Stimulated activated effector memory CD8-positive, alpha-beta T cell treated with anti-CD3 and anti-CD28 coated beads, Interleukin-12 subunit alpha, Interleukin-12 subunit beta, amount 100 ng/mL, for 72 hours (primary cell): Measurements from ENCODE around the gene ABCB8.
A peak's percentile ranks its signal among the peaks of the same experiment; 100 is the strongest.

Source experiments
- ATAC-seq: fragments of 150-1000 bp; cut with Tn5 transposase; 2 replicates; pipeline ENCODE4 v1.10.0; 2021
- DNase-seq, 2 donors: peaks; one replicate each; pipeline ENCODE4 v3.0.0; 2021 to 2022; ENCODE audit warnings: low spot score in 2 of 2
- H3K27ac Mint-ChIP-seq: one replicate; pipeline ENCODE4 v1.8.0; 2022; ENCODE audit warnings: mild to moderate bottlenecking, mixed read lengths
- H3K36me3 Mint-ChIP-seq: one replicate; pipeline ENCODE4 v1.8.0; 2022; ENCODE audit warnings: mild to moderate bottlenecking, mixed read lengths
- H3K4me1 Mint-ChIP-seq: one replicate; pipeline ENCODE4 v1.8.0; 2022; ENCODE audit warnings: mixed read lengths
- H3K4me3 Mint-ChIP-seq: one replicate; pipeline ENCODE4 v1.8.0; 2022; ENCODE audit warnings: mild to moderate bottlenecking, mixed read lengths
- H3K9me3 Mint-ChIP-seq: one replicate; pipeline ENCODE4 v1.8.0; 2022; ENCODE audit warnings: mixed read lengths

ABCB8 gene

DNA sequence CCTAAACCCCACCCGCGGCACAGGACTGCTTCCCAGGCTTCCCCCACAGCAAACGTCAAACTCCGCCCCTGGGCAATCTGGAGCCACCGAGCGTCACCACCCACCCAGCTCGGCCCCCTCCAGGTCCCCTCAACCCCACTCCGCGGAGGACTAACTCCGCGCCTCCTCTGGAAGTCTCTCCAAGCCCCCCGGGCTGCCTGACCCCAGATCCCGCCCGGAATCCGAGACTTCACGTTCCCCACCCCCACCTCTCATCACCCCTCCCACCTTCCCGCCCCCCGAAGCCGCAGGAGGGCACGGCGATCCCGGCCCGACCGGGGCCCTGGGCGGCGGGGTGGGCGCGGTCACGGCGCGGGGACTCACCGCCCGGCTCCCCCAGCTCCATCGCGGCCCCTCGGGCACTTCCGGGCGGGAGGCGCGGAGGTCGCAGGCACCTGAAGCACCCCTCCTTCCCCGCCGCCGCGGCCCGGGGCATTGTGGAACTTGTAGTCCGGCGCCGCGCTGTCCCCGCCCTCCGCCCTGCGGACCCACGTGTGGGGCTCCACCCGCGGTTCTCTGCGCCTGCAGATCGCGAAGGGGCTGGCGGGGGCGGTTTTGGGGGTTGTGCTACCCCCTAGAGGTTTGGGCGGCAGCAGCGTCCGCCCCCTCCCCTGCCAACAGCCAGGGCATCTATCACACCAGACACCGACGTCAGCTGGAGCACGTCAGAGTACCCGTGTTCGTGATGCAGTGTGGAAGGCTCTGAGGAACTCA, 55.0 kb downstream of the ABCB8 start, which contains the start of gene TMUB1:
TSS of gene TMUB1 (minus strand) at position 423 of the 753 bp plus-strand sequence. CDS start 930 bp downstream, outside the sequence.
- peaks cover 23% of the 10 kb centered on the region for H3K36me3 Mint-ChIP-seq
- H3K9me3 Mint-ChIP-seq, result no peaks in the 10 kb centered on the region
- H3K4me3 Mint-ChIP-seq, result peak within 1 kb of the TSS; percentile 98
- peak; percentile 71 for ATAC-seq
- H3K27ac Mint-ChIP-seq, result peak within 1 kb of the TSS; percentile 96
- peaks cover 53% of the 10 kb centered on the region for H3K4me1 Mint-ChIP-seq
- peak; percentile 74 to 91 for DNase-seq

DNA sequence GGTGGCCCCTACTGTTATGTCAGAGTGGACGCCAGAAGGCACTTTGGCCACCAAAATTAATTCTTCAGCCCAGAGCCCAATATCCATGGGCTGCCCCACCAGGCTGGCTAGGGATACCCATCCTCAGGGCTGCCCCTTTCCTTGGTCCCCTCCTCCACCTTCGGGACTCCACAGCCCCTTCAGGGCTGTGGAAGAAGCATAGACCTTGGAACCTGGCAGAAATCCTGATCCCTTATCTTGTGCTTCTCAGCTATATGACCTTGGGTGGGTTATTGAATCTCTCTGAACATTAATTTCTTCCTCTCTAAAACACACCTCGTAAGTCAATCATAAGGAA, 55.5 kb downstream of the ABCB8 start:
- Mint-ChIP-seq H3K27ac (no peak overlapping the region), H3K4me1 (peaks cover 48% of the 10 kb centered on the region), H3K4me3 (peak overlapping the region; percentile 98), H3K9me3 (no peaks in the 10 kb centered on the region), H3K36me3 (peaks cover 21% of the 10 kb centered on the region)
- DNase-seq (no peak), ATAC-seq (no peak)

DNA sequence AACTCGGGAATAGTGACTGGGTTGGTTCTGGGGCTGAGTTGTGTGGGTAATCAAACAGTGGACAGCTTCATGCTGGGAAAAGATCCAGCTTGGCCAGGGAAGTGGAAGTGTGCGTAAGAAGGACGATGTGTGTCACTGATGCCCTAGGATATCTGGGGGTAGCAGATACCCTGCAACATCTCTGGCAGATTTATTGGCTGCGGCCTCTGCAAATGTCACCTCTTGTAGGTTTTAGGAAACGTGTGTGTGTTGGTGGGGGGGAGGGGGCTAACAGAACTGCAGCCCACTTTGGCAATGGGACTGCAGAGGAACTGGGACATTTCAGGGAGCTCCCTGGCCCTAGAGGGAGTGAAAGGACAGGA, 57.1 kb downstream of the ABCB8 start:
- H3K27ac Mint-ChIP-seq, result peak overlapping the region; percentile 88
- H3K4me3 Mint-ChIP-seq, result peak overlapping the region; percentile 98
- no peaks in the 10 kb centered on the region for H3K9me3 Mint-ChIP-seq
- peaks cover 46% of the 10 kb centered on the region for H3K4me1 Mint-ChIP-seq
- H3K36me3 Mint-ChIP-seq, result peaks cover 10% of the 10 kb centered on the region
- DNase-seq (no peak), ATAC-seq (no peak)

DNA sequence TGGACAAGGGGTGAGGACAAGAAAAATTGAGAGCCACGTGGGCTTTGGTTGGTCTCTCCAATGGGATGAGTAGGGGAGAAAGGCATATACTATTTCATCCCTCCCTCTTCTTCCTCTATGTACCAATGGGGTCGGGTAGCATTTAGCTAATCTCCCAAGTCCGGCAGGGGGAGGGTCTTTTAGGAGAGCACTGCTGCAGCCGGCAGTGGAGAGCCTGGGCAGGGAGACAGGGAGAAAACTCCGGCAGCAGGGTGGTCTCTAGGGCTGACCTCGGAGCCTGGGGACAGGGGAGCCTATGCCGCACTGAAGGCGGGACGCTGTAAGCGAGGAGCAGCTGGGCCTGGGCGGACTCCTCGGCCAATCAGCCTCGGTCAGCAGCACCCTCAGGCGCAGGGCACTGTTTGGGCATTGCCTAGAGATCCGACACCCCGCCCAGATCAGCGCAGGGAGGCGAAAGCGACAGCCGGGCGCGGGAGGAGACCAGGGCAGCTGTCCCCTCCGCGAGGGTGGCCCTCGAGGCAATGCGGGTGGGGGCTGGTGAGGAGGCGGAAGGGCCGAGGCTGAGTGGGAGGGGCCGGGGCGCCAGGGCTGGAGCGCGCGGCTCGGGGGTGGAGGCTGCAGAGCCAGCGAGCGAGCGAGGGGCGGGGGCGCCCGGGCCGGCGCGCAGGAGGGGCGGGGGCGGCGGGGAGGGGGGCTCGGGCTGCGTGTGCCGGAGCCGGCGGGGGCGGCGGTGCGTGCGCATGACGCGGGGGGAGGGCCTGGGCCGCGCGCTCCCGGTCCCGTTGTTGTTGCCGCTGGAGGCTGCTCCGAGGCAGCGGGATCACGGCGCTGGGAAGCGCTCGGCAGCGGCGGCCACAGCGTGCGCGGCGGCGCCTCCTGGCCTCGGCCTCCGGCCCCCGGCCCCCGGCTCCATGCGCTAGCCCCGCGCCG, 57.7 kb downstream of the ABCB8 start, which contains the start of gene AGAP3:
TSS of gene AGAP3 (plus strand) at position 785 of the 930 bp plus-strand sequence. CDS start 267 bp downstream, outside the sequence.
- H3K9me3 Mint-ChIP-seq, result no peaks in the 10 kb centered on the region
- DNase-seq, result peak in 1 of 2 donors; percentile 81
- peak within 1 kb of the TSS; percentile 98 for H3K4me3 Mint-ChIP-seq
- H3K4me1 Mint-ChIP-seq, result peaks cover 47% of the 10 kb centered on the region
- peaks cover 10% of the 10 kb centered on the region for H3K36me3 Mint-ChIP-seq
- peak within 1 kb of the TSS; percentile 88 for H3K27ac Mint-ChIP-seq
- ATAC-seq, result peak; percentile 43

DNA sequence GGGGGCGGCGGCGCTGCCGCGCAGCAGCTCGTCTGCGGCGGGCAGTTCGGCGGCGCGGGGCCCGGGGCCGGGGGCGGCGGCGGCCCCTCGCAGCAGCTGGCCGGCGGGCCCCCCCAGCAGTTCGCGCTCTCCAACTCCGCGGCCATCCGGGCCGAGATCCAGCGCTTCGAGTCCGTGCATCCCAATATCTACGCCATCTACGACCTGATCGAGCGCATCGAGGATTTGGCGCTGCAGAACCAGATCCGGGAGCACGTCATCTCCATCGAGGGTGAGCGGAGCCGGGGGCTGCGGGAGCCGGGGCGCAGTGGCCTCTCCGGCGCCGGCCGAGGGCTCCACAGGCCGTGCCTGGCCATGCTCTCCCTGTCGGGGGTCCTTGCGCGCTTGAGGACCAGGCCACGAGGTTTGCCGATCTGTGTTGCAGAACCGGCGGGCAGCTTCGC, 58.6 kb downstream of the ABCB8 start:
- H3K27ac Mint-ChIP-seq, result peak overlapping the region; percentile 37
- peaks cover 10% of the 10 kb centered on the region for H3K36me3 Mint-ChIP-seq
- H3K4me3 Mint-ChIP-seq, result peak overlapping the region; percentile 98
- no peaks in the 10 kb centered on the region for H3K9me3 Mint-ChIP-seq
- DNase-seq, result no peak
- ATAC-seq, result peak; percentile 14
- H3K4me1 Mint-ChIP-seq, result peaks cover 53% of the 10 kb centered on the region

DNA sequence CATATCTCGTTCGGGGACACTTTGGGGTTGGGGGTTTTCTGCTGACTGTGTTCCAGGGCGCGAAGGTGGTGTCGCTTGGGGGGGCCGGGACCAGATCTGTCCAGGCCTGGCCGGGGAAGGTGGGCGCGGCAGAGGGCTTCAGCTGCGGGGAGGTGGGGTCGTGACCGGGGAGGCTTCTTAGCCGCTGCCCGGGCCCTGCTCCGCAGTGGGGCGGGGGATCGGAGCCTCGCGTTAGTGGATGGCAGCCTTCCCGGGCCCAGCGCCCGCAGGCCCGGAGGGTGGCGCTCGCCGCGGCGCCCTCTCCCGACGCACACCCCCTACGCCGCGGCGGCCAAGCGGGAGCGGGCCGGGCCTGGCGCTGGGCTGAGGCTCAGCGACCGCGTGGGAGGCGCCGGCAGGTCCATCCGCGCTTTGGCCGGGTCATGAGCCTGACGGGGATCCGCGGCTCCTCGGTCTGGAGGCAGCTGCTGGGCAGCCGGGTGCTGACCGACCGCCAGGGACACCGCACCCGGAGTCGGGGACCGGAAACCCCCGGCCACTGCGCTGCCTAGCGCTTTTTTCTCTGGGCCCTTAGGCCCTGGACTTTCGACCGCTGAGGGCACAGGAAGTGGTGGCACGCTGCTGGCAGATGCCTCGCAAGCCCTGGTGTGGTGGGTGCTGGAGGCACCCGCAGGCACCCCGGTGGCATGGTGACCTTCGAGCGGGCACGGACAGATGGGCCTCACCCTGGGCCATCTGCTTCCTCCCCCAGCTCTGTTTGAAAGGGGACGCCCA, 59.2 kb downstream of the ABCB8 start:
- DNase-seq (peak in 1 of 2 donors; percentile 76), ATAC-seq (peak; percentile 38)
- peak overlapping the region; percentile 37 for H3K27ac Mint-ChIP-seq
- peaks cover 10% of the 10 kb centered on the region for H3K36me3 Mint-ChIP-seq
- peaks cover 46% of the 10 kb centered on the region for H3K4me1 Mint-ChIP-seq
- peak overlapping the region; percentile 98 for H3K4me3 Mint-ChIP-seq
- no peaks in the 10 kb centered on the region for H3K9me3 Mint-ChIP-seq

DNA sequence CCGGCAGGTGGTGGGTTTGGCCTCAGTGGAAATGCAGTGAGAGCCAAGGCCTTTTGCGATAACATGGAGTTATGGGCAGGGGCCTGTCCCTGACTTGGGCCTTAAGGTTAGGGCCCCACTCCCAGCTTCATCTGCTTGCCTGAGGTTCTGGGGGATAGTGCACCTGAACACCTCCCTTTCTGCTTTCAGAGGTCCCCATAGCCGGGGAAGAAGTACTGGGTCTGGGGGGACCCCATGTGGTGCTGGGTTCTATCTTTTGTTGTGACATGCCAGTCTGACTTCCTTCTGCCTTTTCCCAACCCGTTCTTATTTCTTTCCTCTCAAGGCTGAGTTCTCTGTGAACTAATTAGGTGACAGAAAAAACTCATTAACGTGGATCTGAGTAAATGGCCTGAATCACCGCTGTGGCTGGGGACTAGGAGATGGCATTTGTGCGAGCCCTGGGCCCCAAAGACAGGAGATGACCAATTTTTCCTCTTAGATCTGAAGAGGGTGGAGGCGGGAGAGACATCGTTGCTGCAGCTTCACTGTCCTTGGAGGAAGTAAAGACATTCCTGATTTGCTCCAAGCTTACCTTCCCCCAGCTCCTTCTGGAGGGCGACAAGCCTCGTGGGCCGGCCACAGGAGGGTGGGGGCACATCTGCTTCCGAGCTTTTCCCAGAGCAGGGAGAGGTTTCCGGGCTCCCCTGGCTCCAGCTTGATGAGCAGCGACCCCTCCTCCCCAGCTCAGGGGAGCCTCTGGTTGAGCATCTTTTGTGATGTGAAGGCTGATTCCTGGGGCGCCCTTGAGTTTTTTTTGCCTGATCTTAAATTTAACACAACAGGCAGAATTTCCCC, 60.0 kb downstream of the ABCB8 start:
- ATAC-seq, result no peak
- H3K36me3 Mint-ChIP-seq, result peaks cover 10% of the 10 kb centered on the region
- H3K9me3 Mint-ChIP-seq, result no peaks in the 10 kb centered on the region
- no peak for DNase-seq
- H3K4me1 Mint-ChIP-seq, result peaks cover 40% of the 10 kb centered on the region
- H3K4me3 Mint-ChIP-seq, result peak overlapping the region; percentile 98
- no peak overlapping the region for H3K27ac Mint-ChIP-seq

DNA sequence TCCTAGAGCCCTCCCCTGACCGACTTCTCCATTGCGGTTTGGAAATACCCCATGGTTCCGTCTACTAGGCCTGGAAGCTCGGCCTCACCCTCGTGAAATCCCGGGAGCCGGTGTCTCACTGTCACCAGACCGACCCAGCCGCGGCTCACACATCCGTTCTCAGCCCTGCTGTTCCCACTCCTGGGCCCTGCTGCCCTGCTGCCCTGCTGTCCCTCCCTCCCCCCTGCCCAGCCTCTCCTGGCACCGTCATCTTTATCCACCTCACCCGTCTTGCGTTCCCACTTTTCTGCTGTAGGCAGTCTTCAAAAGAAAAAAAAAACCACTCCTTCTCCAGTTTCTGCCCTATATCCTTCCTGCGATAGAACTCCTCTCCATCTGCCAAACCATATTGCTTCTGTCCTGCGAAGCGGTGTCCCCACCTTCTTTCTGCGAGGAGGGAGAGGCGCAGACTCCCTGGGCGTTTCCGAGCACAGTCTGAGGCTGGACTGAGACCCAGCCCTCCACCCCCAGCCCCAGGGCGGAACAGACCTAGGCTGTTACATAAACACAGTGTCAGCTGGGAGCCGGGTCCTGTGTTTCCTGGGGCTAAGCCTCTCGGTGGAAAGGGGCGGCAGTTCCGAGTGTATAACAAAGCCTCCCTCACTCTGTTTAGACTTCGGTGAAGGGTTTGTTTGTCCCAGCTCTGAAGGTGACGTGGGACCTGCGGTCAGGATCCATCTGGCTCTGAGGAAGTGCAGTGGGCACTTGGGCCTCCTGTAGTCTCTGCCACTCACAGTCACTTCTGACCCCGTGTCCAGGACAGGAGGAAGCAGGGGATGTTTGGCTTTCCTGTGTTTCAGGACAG, 60.8 kb downstream of the ABCB8 start:
- no peak for ATAC-seq
- peaks cover 35% of the 10 kb centered on the region for H3K4me1 Mint-ChIP-seq
- no peaks in the 10 kb centered on the region for H3K9me3 Mint-ChIP-seq
- peak overlapping the region; percentile 43 for H3K4me3 Mint-ChIP-seq
- peaks cover 10% of the 10 kb centered on the region for H3K36me3 Mint-ChIP-seq
- peak overlapping the region; percentile 26 for H3K27ac Mint-ChIP-seq
- DNase-seq, result no peak

DNA sequence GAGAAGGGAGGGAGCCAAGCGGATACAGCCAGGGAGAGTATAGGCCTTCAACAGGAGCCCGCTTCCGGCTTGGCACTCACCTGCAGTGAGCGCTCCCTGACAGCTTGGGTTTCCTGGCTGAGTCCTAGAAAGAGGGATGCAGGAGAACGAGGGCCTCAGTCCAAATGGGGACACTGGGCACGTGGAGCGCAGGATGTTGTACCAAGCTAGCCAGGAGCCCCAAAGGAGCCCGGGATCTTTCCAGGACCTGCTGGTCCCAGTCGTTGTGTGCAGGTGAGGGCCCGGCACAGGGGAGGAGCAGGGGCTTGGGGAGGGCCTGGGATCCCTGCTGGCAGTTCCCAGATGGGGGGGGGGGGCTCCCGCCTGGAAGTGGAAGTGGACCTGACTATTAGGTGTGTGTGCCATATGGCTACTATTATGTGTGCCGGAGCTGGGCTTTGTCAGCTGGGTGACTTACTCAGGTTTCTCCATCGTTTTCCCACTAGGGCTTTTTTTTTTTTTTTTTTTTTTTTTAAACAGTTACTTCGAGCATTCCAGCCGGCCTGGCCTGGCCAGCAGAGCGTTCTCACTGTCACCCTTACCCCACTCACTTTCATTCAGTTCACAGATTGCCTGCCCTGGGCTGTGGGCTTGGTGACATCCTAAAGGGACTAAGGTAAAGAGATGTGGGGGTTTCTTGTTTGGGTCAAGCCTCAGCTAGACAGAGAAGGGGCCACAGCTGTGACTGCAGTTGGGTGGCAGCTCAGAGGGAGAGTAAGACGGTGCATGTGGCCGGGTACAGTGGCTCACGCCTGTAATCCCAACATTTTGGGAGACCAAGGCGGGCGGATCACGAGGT, 61.9 kb downstream of the ABCB8 start:
- Mint-ChIP-seq H3K4me3 (no peak overlapping the region), H3K9me3 (no peaks in the 10 kb centered on the region), H3K27ac (no peak overlapping the region), H3K4me1 (peaks cover 35% of the 10 kb centered on the region), H3K36me3 (peaks cover 9% of the 10 kb centered on the region)
- DNase-seq (no peak), ATAC-seq (no peak)

DNA sequence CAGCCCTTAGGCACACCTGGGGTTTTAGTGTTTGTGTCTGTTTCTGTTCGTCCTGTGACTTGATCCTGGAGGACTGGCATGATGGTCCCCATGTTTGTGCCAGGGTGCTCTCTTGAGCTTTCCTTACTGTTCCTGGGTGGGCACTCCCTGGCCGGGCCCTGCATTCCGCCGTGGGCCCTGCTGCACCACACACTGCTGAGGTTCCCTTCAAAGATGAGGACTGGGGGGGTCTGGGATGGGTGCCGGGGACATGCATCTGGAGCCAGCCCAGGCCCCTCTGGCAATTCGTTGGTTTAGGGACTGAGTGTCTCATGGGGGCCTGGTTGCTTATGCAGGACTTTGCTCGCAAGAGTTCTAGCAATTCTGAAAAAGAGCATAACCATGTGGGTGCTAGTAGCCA, 62.8 kb downstream of the ABCB8 start:
- no peak overlapping the region for H3K4me3 Mint-ChIP-seq
- no peak overlapping the region for H3K27ac Mint-ChIP-seq

DNA sequence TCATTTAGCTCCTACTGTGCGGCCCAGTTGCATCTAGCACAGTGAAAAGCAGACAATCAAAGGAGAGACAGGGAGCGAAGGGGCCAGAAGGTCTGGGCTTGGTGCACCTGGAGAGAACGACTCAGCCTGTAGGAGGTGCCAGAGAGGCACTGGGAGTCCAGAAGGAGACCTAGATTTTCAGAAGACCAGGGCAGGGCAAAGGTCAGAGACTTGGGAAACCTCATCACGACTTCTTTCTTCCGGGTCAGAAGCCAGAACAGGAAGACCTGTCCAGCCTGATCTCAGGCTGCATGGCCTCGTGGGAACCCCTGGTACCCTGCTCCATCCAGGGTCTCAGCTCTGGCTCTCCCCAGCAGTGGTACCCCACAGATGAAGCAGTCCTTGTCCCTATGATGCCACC, 63.2 kb downstream of the ABCB8 start:
- ATAC-seq (no peak), DNase-seq (no peak)
- Mint-ChIP-seq H3K36me3 (no peaks in the 10 kb centered on the region), H3K4me1 (peaks cover 26% of the 10 kb centered on the region), H3K4me3 (no peak overlapping the region), H3K9me3 (no peaks in the 10 kb centered on the region), H3K27ac (no peak overlapping the region)

More for the DNA sequence above, 62.8 kb downstream of the ABCB8 start:
- ATAC-seq (no peak), DNase-seq (no peak)
- peaks cover 26% of the 10 kb centered on the region for H3K4me1 Mint-ChIP-seq
- H3K36me3 Mint-ChIP-seq, result peaks cover under 1% of the 10 kb centered on the region
- H3K9me3 Mint-ChIP-seq, result no peaks in the 10 kb centered on the region

DNA sequence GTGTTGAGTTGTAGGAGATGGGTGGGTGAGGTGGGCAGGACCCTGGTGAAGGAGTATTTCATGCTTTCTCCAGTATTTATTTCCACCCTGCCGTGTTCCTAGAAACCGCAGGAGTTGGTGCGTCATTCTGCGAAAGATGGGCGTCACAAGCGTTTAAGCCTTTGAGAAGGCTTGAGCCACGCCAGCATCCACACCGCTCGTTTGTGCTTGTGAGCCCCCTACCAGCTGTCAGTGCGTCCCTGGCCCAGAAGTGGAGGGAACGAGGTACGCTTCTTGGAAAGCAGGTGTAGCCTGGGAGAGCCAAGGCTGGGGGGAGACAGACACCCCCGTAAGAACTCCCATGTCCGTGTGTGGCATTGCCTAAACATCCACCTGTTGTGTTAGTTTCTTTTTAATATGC, 63.7 kb downstream of the ABCB8 start:
- Mint-ChIP-seq H3K4me3 (no peak overlapping the region), H3K4me1 (peaks cover 26% of the 10 kb centered on the region)

DNA sequence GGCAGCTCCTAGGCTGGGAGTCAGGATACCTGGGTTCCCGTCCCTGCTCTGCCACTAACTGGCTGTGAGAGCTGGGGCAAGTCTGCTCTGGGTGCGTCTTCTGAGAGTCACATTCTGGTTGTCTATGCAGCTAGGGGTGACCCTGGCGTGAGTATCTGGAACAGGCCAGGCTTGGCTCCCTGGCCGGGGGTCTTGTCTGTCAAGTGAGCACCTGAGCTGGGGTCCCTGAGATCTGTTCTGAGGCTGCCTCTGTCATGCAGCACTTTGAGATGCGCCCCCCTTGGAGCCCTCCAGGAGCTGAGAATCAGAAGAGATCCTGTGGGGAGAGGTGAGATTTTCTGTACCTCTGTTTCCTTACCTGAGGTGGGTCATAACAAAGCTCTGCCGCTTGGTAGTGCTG, 65.5 kb downstream of the ABCB8 start:
- Mint-ChIP-seq H3K36me3 (no peaks in the 10 kb centered on the region), H3K4me3 (no peak overlapping the region), H3K4me1 (peaks cover 25% of the 10 kb centered on the region), H3K9me3 (no peaks in the 10 kb centered on the region), H3K27ac (no peak overlapping the region)
- no peak for DNase-seq
- no peak for ATAC-seq

More for the DNA sequence above, 63.7 kb downstream of the ABCB8 start:
- no peak for ATAC-seq
- Mint-ChIP-seq H3K9me3 (no peaks in the 10 kb centered on the region), H3K36me3 (no peaks in the 10 kb centered on the region), H3K27ac (no peak overlapping the region)
- DNase-seq, result no peak
